Measurements from ENCODE around the gene CCDC88C.
A peak's percentile ranks its signal among the peaks of the same experiment; 100 is the strongest.

Gene CCDC88C

GRCh38 chr14:91327661-91328312, 89.8 kb downstream of the CCDC88C start:
- no peak for DNase-seq (ENCODE audit: low read depth)

- no peak for DNase-seq (ENCODE audit: low read depth)
Measured at GRCh38 chr14:91327250-91327595, 90.4 kb downstream of the CCDC88C start.

- DNase-seq (ENCODE audit: low read depth) = no peak
Measured at GRCh38 chr14:91326514-91327249, 90.9 kb downstream of the CCDC88C start.

- DNase-seq (ENCODE audit: low read depth) = no peak
Measured at GRCh38 chr14:91324606-91325575, 92.7 kb downstream of the CCDC88C start.

- DNase-seq (ENCODE audit: low read depth) = peak; percentile 93
Measured at GRCh38 chr14:91323671-91324605, 93.7 kb downstream of the CCDC88C start.

- no peak for DNase-seq (ENCODE audit: low read depth)
Measured at GRCh38 chr14:91323031-91323430, 94.6 kb downstream of the CCDC88C start.

GRCh38 chr14:91322623-91323022, 95.0 kb downstream of the CCDC88C start:
- no peak for DNase-seq (ENCODE audit: low read depth)

- DNase-seq (ENCODE audit: low read depth) = no peak
Measured at GRCh38 chr14:91321131-91321530, 96.5 kb downstream of the CCDC88C start.

- DNase-seq (ENCODE audit: low read depth) = no peak
Measured at GRCh38 chr14:91320266-91320665, 97.4 kb downstream of the CCDC88C start.

GRCh38 chr14:91318911-91319310, 98.7 kb downstream of the CCDC88C start:
- DNase-seq (ENCODE audit: low read depth) = no peak

GRCh38 chr14:91317381-91318308, 100.0 kb downstream of the CCDC88C start:
- peak; percentile 66 for DNase-seq (ENCODE audit: low read depth)

- DNase-seq (ENCODE audit: low read depth) = no peak
Measured at GRCh38 chr14:91316761-91317160, 100.9 kb downstream of the CCDC88C start.

GRCh38 chr14:91315844-91316267, 101.8 kb downstream of the CCDC88C start:
- peak; percentile 67 for DNase-seq (ENCODE audit: low read depth)

- DNase-seq (ENCODE audit: low read depth) = no peak
Measured at GRCh38 chr14:91313852-91314251, 103.8 kb downstream of the CCDC88C start.

- DNase-seq (ENCODE audit: low read depth) = no peak
Measured at GRCh38 chr14:91313154-91313850, 104.3 kb downstream of the CCDC88C start.

- no peak for DNase-seq (ENCODE audit: low read depth)
Measured at GRCh38 chr14:91311284-91311662, 106.3 kb downstream of the CCDC88C start.

GRCh38 chr14:91310606-91311283, 106.9 kb downstream of the CCDC88C start:
- DNase-seq (ENCODE audit: low read depth) = no peak

GRCh38 chr14:91309756-91310280, 107.8 kb downstream of the CCDC88C start:
- no peak for DNase-seq (ENCODE audit: low read depth)

GRCh38 chr14:91308337-91308736, 109.3 kb downstream of the CCDC88C start:
- no peak for DNase-seq (ENCODE audit: low read depth)
